RPMI7951 (cell line): ENCODE measurements around the gene EVX2. TPM values are rescaled to one million over a fixed set of nuclear protein-coding genes. Genes with fewer than 3 reads are reported as not detected.

ENCODE experiments used
- DNase-seq: peaks from one replicate; pipeline ENCODE4 v3.0.0-alpha.2; 2012; ENCODE audit warnings: low read depth
- total RNA-seq: library from RNA; depleted of rRNA; stranded (reverse); fragments of >200 nt; shearing (Covaris generic); gene quantifications from 2 replicates; pipeline ENCODE4 v1.2.3, GENCODE V29; 2014; rRNA removed

The EVX2 gene
- total RNA-seq, 1 experiment from 2014 or later: not detected

- DNase-seq: no peak
These were observed 16.8 kb downstream of the EVX2 start for GRCh38 chr2:176066645-176067588.

- no peak for DNase-seq
These were observed 19.8 kb downstream of the EVX2 start for GRCh38 chr2:176063958-176064357.

- no peak for DNase-seq
These were observed 27.4 kb downstream of the EVX2 start for GRCh38 chr2:176056406-176056805.

- DNase-seq: no peak
These were observed 44.4 kb downstream of the EVX2 start for GRCh38 chr2:176039375-176039774.

GRCh38 chr2:176038694-176039093, 45.1 kb downstream of the EVX2 start:
- DNase-seq: peak; percentile 41

GRCh38 chr2:176035013-176035691, 48.6 kb downstream of the EVX2 start:
- no peak for DNase-seq

- no peak for DNase-seq
These were observed 56.0 kb downstream of the EVX2 start for GRCh38 chr2:176027806-176028205.

Other genes starting within 250 kb of the EVX2 start
- 56.6 and 64.4 TPM in 2 replicates for gene LNPK, start 81.7 kb downstream of the EVX2 start, total RNA-seq
- gene HOXD13, start 8.8 kb upstream of the EVX2 start, total RNA-seq: 1.2 and 2.6 TPM in 2 replicates
- gene HOXD12, start 15.8 kb upstream of the EVX2 start, total RNA-seq: not detected in 2 replicates
- 0.10 TPM in 1 of 2 replicates, not detected in the other for gene HOXD11, start 23.3 kb upstream of the EVX2 start, total RNA-seq
- gene HOXD10, start 32.8 kb upstream of the EVX2 start, total RNA-seq: not detected in 2 replicates
- 1.4 TPM in 2 replicates for gene HOXD9, start 38.8 kb upstream of the EVX2 start, total RNA-seq
- 11.7 and 16.1 TPM in 2 replicates for gene HOXD8, start 45.7 kb upstream of the EVX2 start, total RNA-seq
- gene HOXD4, start 67.6 kb upstream of the EVX2 start, total RNA-seq: 7.2 and 9.6 TPM in 2 replicates
- 1.6 and 2.1 TPM in 2 replicates for gene HOXD3, start 73.3 kb upstream of the EVX2 start, total RNA-seq
- 0.39 and 0.96 TPM in 2 replicates for gene HOXD1, start 104.7 kb upstream of the EVX2 start, total RNA-seq
- 53.9 and 60.8 TPM in 2 replicates for gene MTX2, start 185.5 kb upstream of the EVX2 start, total RNA-seq